Activated T-helper 2 cell treated with anti-CD3 and anti-CD28 coated beads, Interferon-gamma antibody, Interleukin-2, Interleukin-4, amounts not matched to agents 10 μg/mL and 5 μg/mL and 100 μg/mL, durations not matched to agents 14 hours and 24 hours and 36 hours (primary cell): ENCODE data around the gene FAU. TPM values are rescaled to one million over a fixed set of nuclear protein-coding genes. Genes with fewer than 3 reads are reported as not detected.

Source experiments
- DNase-seq: peaks from one replicate; pipeline ENCODE4 v3.0.0; 2021; ENCODE audit warnings: low spot score
- H3K27ac Mint-ChIP-seq: one replicate; pipeline ENCODE4 v1.8.0; 2021; ENCODE audit warnings: mixed read lengths
- H3K27me3 Mint-ChIP-seq: one replicate; pipeline ENCODE4 v1.8.0; 2021; ENCODE audit warnings: low read depth, mixed read lengths
- H3K36me3 Mint-ChIP-seq: one replicate; pipeline ENCODE4 v1.8.0; 2021; ENCODE audit warnings: low read depth, mixed read lengths
- H3K4me1 Mint-ChIP-seq: one replicate; pipeline ENCODE4 v1.8.0; 2021; ENCODE audit warnings: low read depth, mixed read lengths
- H3K4me3 Mint-ChIP-seq: one replicate; pipeline ENCODE4 v1.8.0; 2021; ENCODE audit warnings: low read depth, mild to moderate bottlenecking, moderate library complexity, mixed read lengths
- H3K9me3 Mint-ChIP-seq: one replicate; pipeline ENCODE4 v1.8.0; 2021; ENCODE audit warnings: mixed read lengths
- intact Hi-C: fragments of 100-400 bp; cut with micrococcal nuclease; formaldehyde crosslinking; loops from one replicate; pipeline ENCODE4 v1.15.1; 2023
- total RNA-seq: library from RNA; stranded (reverse); gene quantifications from 2 replicates; pipeline ENCODE4 v1.2.3, GENCODE V29; 2022

Gene FAU
- total RNA-seq, 1 donor from 2014 or later, result 1,034 TPM

GRCh38 chr11:65133724-65134123, 11.8 kb upstream of the FAU start:
- Mint-ChIP-seq H3K27ac (peak overlapping the region; percentile 99), H3K36me3 (peaks cover 35% of the 10 kb centered on the region), H3K4me3 (peak overlapping the region; percentile 96), H3K27me3 (no peaks in the 10 kb centered on the region), H3K9me3 (no peaks in the 10 kb centered on the region), H3K4me1 (peaks cover 26% of the 10 kb centered on the region)
- DNase-seq, result peak; percentile 12
- intact Hi-C loops, result loop anchor here (2.0 to 5.0 kb wide), 3 partner anchors 17 to 129 kb away; partner anchors contain the start of genes CAPN1, POLA2 and ZNHIT2

GRCh38 chr11:65132988-65133700, 11.2 kb upstream of the FAU start:
- Mint-ChIP-seq H3K4me1 (peaks cover 26% of the 10 kb centered on the region), H3K36me3 (peaks cover 41% of the 10 kb centered on the region), H3K9me3 (no peaks in the 10 kb centered on the region), H3K27me3 (no peaks in the 10 kb centered on the region), H3K27ac (peak overlapping the region; percentile 99), H3K4me3 (peak overlapping the region; percentile 96)
- DNase-seq, result peak; percentile 49
- intact Hi-C loops, result loop anchor here (5.0 kb wide), 1 partner anchor 129 kb away; the partner anchor contains the start of gene POLA2

DNA sequence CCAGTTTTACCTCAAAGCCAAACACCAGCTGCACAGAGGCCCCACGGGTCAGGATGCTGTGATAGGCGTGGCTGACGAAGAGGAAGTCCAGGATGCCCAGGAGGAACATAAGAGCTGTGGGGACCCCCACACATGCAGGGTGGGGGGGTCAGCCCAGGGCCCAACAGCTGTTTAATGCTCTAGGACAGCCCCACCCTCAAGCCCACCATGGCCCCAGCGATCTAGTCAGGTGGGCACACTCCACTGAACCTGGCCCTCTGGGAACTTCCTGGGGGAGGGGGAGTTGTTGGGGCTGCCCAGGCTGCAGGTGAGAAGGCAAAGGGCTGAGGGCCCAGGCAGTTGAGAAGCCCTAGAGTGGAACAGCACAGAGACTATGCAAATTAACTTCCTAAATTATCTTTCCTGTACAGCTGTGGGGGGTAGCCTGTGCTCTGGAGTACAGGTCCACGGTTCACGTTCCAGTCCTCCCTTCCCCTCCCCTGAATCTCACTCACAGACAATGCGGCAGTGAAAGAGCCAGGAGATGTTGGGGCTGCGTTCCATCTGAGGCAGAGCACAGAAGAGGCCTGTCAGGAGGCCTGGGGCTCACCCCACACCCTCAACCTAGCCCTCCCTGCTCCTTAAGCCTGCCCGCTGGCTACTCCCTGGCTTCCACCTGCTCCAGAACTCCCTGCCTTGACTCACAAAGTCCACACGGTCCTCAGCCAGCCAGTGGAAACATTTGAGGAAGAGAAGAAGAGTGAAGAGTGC, 10.5 kb upstream of the FAU start:
- peaks cover 47% of the 10 kb centered on the region for H3K36me3 Mint-ChIP-seq
- H3K27ac Mint-ChIP-seq, result no peak overlapping the region
- intact Hi-C loops, result loop anchor here (5.0 kb wide), 1 partner anchor 130 kb away; the partner anchor contains the start of gene POLA2
- no peaks in the 10 kb centered on the region for H3K27me3 Mint-ChIP-seq
- no peaks in the 10 kb centered on the region for H3K9me3 Mint-ChIP-seq
- H3K4me3 Mint-ChIP-seq, result peak overlapping the region; percentile 96
- no peak for DNase-seq
- peaks cover 26% of the 10 kb centered on the region for H3K4me1 Mint-ChIP-seq

GRCh38 chr11:65131895-65132237, 9.9 kb upstream of the FAU start:
- H3K27me3 Mint-ChIP-seq, result no peaks in the 10 kb centered on the region
- H3K4me1 Mint-ChIP-seq, result peaks cover 26% of the 10 kb centered on the region
- H3K27ac Mint-ChIP-seq, result no peak overlapping the region
- no peaks in the 10 kb centered on the region for H3K9me3 Mint-ChIP-seq
- H3K36me3 Mint-ChIP-seq, result peaks cover 52% of the 10 kb centered on the region
- intact Hi-C loops, result loop anchor here (5.0 kb wide), 1 partner anchor 130 kb away; the partner anchor contains the start of gene POLA2
- DNase-seq, result no peak
- H3K4me3 Mint-ChIP-seq, result no peak overlapping the region

DNA sequence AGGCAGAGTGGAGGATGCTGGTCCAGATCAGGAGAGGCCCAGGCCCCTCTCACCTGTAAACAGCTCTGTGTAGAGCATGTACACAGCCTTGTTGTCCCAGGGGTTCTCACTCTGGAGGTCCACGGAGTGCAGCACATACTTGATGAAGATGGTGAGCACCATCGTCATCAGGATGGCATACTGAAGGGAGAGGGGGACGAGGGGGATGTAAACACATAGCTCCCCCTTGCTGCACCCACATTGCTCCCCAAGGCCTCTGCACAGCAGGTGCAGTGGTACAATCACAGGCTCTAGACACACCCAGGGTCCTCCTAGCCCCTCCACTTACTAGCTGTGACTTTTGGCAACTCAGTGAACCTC, 9.5 kb upstream of the FAU start:
- Mint-ChIP-seq H3K4me1 (peaks cover 23% of the 10 kb centered on the region), H3K27me3 (no peaks in the 10 kb centered on the region), H3K9me3 (no peaks in the 10 kb centered on the region), H3K36me3 (peaks cover 57% of the 10 kb centered on the region), H3K27ac (no peak overlapping the region), H3K4me3 (no peak overlapping the region)
- DNase-seq, result no peak
- intact Hi-C loops, result loop anchor here (5.0 kb wide), 1 partner anchor 131 kb away; the partner anchor contains the start of gene POLA2

DNA sequence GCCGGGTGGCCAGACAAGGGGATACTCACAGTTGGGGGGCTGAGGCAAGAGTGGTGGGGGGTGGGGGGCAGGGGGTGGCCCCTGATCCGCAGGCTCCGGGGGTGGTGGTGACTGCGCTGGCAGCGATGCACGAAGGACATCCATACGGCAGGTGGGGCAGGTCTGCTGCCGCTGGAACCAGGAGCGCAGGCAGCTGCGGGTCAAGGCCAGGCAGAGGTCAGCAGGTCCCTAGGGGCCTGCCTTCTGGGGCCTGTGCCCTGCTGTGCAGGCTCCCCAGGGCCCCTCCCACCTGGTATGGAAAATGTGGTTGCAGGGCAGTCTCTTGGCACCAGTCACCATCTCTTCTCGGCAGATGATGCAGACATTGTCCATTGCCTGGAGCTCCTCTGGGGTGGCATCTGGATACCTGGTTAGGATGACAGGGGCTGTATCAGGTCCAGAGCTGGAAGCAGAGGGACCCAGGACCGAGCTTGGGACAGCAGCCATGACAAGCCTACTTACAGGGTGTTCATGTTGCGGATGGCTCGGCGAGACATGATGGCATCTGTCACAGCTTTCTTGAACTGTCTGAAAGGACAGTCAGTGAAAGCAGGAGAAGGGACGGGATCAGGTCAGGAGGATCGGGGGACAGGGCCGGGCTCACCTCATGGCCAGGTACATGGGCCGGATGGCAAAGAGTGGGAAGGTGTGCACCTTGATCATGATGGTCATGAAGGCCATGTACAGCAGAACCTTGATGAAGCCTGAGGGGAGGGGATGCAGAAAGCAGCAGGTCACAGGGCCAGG, 8.9 kb upstream of the FAU start:
- H3K27ac Mint-ChIP-seq, result no peak overlapping the region
- DNase-seq, result no peak
- no peak overlapping the region for H3K4me3 Mint-ChIP-seq
- intact Hi-C loops, result loop anchor here (5.0 kb wide), 1 partner anchor 131 kb away; the partner anchor contains the start of gene POLA2
- H3K9me3 Mint-ChIP-seq, result no peaks in the 10 kb centered on the region
- peaks cover 18% of the 10 kb centered on the region for H3K4me1 Mint-ChIP-seq
- no peaks in the 10 kb centered on the region for H3K27me3 Mint-ChIP-seq
- H3K36me3 Mint-ChIP-seq, result peaks cover 60% of the 10 kb centered on the region

GRCh38 chr11:65129649-65130441, 7.9 kb upstream of the FAU start:
- H3K9me3 Mint-ChIP-seq, result no peaks in the 10 kb centered on the region
- no peak overlapping the region for H3K4me3 Mint-ChIP-seq
- DNase-seq, result no peak
- intact Hi-C loops, result loop anchor here (5.0 kb wide), 1 partner anchor 132 kb away; the partner anchor contains the start of gene POLA2
- peaks cover 13% of the 10 kb centered on the region for H3K4me1 Mint-ChIP-seq
- no peaks in the 10 kb centered on the region for H3K27me3 Mint-ChIP-seq
- H3K27ac Mint-ChIP-seq, result no peak overlapping the region
- peaks cover 70% of the 10 kb centered on the region for H3K36me3 Mint-ChIP-seq

DNA sequence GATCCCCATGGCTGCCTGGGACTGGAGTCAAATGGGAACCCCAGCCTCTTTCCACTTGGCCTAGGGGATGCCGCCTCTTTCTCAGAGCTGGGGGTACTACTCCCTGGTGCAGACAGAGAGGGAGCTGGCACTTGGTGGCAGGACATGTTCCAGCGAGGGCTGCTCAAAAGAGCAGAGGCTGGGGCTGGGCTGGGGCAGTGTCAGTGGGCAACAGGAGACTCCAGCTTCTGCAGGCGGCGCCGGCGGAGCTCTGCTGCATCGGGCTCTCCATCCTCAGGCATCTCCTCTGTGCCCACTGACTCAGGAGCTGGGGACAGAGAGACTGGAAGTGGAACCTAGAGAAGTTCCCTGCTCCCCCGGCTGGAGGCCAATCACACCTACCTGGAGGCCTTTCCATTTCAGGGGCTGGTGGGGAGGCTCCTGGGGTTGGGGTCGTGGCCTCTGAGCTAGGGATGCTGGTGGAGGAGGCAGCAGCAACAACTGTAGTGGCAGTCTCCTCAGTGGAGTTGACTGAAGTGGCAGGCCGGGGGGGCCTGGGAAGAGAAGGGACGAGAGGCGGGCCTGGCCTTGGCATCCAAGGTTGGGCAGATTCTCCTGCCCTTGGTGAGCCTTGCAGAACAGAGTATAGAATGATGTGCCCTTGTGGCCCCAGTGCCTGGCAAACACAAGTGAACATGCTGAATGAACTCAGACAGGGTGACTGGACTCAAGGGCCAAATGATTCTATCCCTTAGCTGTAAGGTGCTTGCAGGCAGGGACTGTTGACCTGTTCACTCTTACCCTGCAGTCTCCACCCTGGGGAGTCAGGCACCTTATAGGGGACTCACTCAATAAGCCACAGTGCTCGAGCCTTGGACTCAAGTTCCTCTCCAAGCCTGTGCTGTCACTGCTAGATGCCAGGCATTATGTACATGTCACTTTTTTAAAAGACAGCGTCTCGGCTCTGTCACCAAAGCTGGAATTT, 6.5 kb upstream of the FAU start:
- no peaks in the 10 kb centered on the region for H3K27me3 Mint-ChIP-seq
- H3K4me1 Mint-ChIP-seq, result peaks cover 14% of the 10 kb centered on the region
- no peaks in the 10 kb centered on the region for H3K9me3 Mint-ChIP-seq
- no peak for DNase-seq
- H3K4me3 Mint-ChIP-seq, result no peak overlapping the region
- peaks cover 79% of the 10 kb centered on the region for H3K36me3 Mint-ChIP-seq
- H3K27ac Mint-ChIP-seq, result no peak overlapping the region
- intact Hi-C loops, result no loop called here

DNA sequence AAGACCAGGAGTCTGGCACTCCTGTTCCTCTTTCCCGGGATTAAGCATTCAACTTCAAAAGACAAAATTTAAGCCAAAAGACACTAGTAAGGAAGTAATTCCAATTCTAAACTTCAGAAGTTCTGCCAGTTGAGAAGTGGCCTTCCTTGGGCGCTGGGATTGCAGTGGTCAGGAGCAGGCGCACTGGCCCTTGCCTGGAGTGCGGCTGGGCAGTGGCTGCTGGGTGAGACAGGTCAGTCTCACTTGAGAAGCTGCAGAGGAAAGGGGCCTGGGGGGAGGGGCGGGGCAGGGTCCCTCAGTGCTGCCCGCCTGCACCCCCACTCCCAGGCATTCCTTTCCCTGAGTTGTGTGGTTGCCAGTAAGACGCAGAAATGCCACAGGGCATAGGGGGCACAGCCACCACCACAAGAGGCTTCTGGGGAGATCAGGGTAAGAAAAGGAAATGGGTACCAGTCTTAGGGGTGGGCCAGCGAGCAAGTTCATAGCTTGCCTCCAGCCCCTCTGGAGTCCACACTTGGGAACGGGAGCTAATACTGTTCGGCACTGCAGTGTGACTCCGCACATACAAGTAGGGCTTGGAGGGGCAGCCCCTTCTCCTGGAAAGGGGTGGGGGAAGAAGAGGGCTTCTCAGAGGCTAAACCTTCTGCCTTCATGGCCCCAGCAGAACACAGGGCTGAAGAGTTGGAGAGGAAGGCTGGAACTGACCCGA, 5.7 kb upstream of the FAU start:
- no peaks in the 10 kb centered on the region for H3K9me3 Mint-ChIP-seq
- H3K4me3 Mint-ChIP-seq, result no peak overlapping the region
- H3K36me3 Mint-ChIP-seq, result peaks cover 72% of the 10 kb centered on the region
- no peak overlapping the region for H3K27ac Mint-ChIP-seq
- peaks cover 8% of the 10 kb centered on the region for H3K4me1 Mint-ChIP-seq
- H3K27me3 Mint-ChIP-seq, result no peaks in the 10 kb centered on the region
- no peak for DNase-seq
- intact Hi-C loops, result no loop called here

- Mint-ChIP-seq H3K9me3 (no peaks in the 10 kb centered on the region), H3K27me3 (no peaks in the 10 kb centered on the region), H3K4me1 (peaks cover 8% of the 10 kb centered on the region), H3K4me3 (no peak overlapping the region), H3K27ac (no peak overlapping the region), H3K36me3 (peaks cover 72% of the 10 kb centered on the region)
- intact Hi-C loops, result no loop called here
- no peak for DNase-seq
Measured at GRCh38 chr11:65126624-65127274, 4.8 kb upstream of the FAU start.
